Ishikawa (cell line): Measurements from ENCODE around the gene BCAR1.

Experiments
- FOXM1 ChIP-seq: IDR thresholded peaks from 2 replicates; pipeline ENCODE4 v1.6.1; 2012; ENCODE audit warnings: low read depth, borderline replicate concordance
- NFIC ChIP-seq: IDR thresholded peaks from 2 replicates; pipeline ENCODE4 v1.6.1; 2012
- YY1 ChIP-seq: IDR thresholded peaks from 2 replicates; pipeline ENCODE4 v1.6.1; 2012; ENCODE audit warnings: low read depth
- ZBTB7A ChIP-seq: IDR thresholded peaks from 2 replicates; pipeline ENCODE4 v1.6.1; 2012; ENCODE audit warnings: low read depth

- no peak for TF ChIP-seq YY1
- no peak for TF ChIP-seq NFIC
- TF ChIP-seq FOXM1: no peak
- no peak for TF ChIP-seq ZBTB7A
Observed at GRCh38 chr16:75256059-75256571, 4.7 kb upstream of the BCAR1 start.
